Fibroblast of skin of right quadriceps (primary cell): ENCODE data around the gene SMIM20.
A peak's percentile ranks its signal among the peaks of the same experiment; 100 is the strongest.
"Not testable (repeated sequence)": the region's sequence is repeated elsewhere in the genome, so short reads cannot be mapped to it uniquely, and the experiment has no call there.

Experiments
- DNase-seq: peaks from one replicate; pipeline ENCODE4 v3.0.0-alpha.2; 2013

The SMIM20 gene

GRCh38 chr4:25913851-25914669 lies at the start of gene SMIM20:
Gene SMIM20, plus strand, starts transcription at chr4:25914220. Its CDS starts 94 bp downstream, at chr4:25914314.
- peak; percentile 87 for DNase-seq

- no peak for DNase-seq
Observed at GRCh38 chr4:25865586-25865985, 48.4 kb upstream of the SMIM20 start.

GRCh38 chr4:25866401-25866800 lies 47.6 kb upstream of the SMIM20 start:
- DNase-seq = not testable (repeated sequence)

- DNase-seq = no peak
Observed at GRCh38 chr4:25867781-25868294, 46.2 kb upstream of the SMIM20 start.

DNA sequence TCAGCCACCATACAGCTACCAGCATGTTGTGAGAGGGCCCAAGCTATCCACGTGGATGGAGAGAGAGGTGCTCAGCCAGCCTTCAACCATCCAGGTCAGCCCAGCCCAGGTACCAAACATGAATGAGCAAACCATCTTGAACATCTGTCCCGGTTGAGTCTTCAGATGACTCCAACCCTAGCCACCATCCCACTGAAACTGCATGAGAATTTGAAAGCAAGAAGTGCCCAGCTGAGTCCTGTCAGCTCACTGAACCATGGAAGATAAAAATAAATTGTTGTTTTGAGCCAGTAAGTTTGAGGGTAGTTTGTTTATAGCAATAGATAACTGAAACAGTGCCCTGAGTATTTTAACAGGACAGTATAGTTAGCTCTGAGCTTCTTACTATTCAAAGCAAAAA lies 43.9 kb upstream of the SMIM20 start:
- DNase-seq = no peak

GRCh38 chr4:25872851-25873631 lies 41.0 kb upstream of the SMIM20 start:
- DNase-seq = no peak

DNA sequence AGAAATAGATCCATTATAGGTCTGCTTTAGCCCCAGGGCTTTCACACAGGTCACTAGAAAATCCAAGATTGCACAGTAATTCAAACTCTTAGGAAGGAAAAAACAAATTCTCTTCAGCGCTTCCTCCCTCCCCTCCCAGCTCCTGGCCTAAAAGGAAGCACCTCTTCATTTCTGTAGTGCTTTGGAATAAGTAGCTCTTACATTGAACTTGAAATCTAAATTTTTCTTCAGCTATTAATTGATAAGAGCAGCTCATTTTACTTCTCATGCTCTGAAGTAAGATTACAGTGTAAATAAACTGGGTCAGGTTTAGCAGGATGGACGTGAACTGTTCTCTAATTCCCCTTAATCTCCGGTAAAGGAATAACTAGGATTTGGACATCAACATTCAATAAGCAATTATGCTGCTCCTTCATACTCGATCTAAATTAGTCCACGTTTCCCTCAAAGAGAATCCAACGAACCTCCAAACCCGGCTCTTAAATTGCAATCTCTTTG lies 40.3 kb upstream of the SMIM20 start:
- DNase-seq = no peak

DNA sequence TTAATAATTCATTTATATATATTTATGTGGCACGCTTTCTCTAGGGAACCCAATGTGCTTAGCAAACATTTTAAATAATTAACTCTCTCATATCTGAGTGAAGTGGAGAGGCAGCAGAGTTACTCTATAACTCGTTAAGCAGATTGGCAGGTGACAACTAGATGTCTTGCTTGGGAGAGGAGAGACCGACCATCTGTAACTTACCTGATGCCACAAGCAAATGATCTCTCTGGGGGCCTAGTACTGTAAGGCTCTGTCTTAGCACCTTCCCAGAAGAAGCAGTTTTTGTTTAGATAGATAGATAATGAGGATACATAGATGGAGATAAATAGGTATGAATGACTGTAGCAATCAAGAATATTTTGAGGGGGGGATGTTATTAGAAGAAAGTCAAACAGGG lies 39.4 kb upstream of the SMIM20 start:
- no peak for DNase-seq

- DNase-seq = no peak
Observed at GRCh38 chr4:25875281-25875745, 38.7 kb upstream of the SMIM20 start.

DNA sequence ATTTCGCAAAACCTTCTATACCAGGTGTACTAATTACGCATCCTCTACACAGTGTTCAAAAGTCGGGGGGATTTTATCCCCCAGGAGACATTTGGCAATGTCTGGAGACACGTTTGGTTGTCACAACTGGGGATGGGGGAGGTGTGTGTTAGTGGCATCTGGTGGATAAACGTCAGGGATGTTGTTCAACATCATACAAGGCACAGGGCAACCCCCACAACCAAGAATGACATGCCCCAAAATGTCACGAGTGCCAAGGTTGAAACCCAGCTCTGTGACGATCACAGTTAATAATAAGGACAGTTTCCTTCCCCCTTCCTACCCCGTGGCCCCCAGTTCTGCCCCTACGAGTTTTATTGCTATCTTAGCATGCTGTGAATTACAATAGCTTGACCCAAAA lies 35.3 kb upstream of the SMIM20 start:
- DNase-seq = no peak

DNA sequence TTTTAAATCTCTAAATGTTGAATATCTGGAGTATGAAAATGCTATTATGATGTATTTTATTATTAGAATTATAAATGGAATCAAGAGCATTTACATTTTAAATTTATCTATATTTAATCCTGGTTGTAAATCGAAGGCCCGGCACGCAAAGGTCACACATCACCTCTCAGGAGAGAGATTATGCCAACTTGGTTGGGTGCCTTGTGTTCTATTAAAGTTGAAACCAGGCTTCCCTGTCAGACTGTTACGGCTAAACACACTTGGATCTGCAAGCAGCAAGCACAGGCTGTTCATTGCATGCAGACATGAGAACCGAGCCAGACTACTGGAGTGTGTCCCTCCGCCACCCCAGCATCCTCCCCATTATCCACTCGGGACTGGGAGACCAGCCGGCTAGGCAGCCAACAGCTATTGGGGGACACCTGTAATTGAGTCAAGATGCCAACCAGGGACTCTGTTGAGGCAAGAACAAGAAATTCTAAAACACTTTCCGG lies 34.9 kb upstream of the SMIM20 start:
- DNase-seq = no peak

DNA sequence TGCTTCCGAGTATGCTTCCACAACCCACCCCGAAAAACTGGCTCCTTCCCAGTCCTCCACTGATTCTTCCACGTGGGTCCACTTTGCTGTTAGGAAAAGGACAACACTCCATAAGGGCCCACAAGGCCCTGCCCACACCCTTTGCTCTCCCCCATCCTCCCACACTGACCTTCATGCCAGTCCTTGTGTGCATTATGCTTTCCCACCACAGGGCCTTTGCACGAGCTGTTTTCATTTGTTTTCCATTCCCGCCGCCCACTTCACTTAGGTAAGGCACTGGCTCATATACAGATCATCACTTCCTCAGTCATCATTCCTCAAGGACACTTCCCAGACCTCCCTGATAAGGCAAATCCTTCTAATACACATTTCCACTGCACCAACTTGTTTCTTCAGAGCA lies 34.4 kb upstream of the SMIM20 start:
- DNase-seq = no peak

- DNase-seq = peak; percentile 72
Observed at GRCh38 chr4:25879991-25880651, 33.9 kb upstream of the SMIM20 start.

DNA sequence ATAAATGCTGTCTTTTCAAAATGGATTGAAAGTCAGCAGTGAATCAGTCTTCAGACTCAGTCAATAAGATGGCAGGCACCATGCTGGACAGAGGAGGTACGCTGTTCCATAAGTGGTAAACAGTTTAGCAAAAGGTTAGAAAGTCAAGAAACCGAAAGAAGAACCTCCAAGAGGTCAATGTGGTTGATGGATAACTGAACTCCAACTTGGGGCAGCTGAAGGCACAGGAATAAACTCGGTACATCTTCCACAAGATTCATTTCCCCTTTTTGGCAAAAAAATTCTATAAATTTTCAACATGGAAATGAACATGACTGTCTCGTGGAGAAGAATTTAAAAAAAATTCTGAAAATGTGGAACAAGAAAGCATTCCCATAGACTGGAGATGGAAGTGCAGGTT lies 32.8 kb upstream of the SMIM20 start:
- no peak for DNase-seq

DNA sequence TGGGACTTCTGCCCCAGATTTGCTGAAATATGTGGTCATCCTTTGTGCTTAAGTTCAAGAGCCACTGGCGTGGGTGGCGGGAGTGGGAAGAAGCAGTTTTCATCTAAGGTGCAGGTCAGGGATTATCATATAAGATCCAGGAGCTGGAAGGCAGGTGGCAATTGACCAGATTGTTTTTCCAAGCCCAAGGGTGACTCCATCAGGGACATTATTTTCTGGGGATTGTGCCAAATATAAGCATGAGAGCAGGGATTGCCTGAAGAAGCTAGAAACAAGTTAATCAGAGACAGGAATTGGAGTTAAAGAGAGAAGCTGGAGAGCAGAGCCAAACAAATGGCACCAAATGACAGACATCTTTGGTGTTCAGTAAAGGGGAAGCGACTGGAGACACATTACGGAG lies 31.8 kb upstream of the SMIM20 start:
- DNase-seq = no peak

- DNase-seq = no peak
Observed at GRCh38 chr4:25883565-25883964, 30.5 kb upstream of the SMIM20 start.

DNA sequence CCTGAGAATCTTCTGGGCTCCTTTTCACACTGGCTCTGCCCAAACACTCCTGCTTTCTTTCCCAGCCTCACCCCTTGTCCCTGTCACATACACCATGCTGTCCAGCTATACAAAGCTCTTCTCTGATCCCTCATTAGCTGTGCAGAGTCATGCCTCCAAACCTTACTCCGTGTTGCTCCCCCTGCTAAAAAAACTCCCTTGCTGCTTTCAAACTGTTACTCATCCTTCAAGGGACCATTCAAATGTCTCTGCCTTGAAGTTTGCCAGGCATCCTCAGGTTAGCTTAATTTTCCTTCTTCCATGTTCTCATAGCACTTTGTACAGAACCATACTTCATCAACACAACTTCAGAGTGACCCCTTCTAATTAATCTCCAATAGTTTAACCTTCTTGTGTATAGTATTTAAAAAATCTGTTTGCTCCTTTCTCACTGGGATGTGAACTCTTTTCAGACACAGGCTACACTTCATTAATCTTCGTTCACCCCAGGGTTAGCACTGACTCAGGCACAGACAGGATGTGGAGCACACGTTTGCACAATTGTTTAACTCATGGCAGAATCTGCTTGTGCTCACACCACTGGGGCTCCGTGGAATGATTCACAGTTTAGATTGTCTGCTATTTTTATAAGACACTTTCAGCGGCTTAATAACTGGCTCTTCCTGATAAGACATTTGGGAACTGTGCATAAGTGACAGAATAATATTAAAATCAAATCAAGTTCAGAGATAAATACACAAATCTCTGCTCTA lies 29.8 kb upstream of the SMIM20 start:
- peak; percentile 76 for DNase-seq

DNA sequence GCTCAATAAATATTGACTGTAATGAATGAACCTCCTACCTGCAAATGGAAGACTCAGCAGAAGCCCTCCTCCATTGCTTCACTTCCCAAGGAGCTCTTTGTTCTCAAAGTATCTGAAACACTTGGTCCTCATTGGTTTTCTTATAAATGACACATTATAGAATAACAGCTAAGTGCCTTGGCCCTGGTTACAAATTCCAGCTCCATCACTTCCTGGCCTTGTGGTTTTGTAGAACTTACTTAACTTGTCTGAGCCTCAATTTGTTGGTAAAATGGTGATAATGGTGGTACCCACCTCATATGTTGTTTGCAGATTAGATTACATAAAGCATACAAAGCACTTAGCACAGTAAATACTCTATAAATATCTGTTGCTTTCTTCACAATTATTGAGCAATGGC lies 25.2 kb upstream of the SMIM20 start:
- peak; percentile 32 for DNase-seq

GRCh38 chr4:25889589-25890503 lies 24.2 kb upstream of the SMIM20 start:
- no peak for DNase-seq

- no peak for DNase-seq
Observed at GRCh38 chr4:25890571-25891485, 23.2 kb upstream of the SMIM20 start.
